GM04503 (cell line): ENCODE results near the gene MYO3B.
"Not testable (repeated sequence)": the region's sequence is repeated elsewhere in the genome, so short reads cannot be mapped to it uniquely, and the experiment has no call there.

Experiments
- DNase-seq: peaks from one replicate; pipeline ENCODE4 v3.0.0-alpha.2; 2012; ENCODE audit warnings: low read depth

The MYO3B gene

GRCh38 chr2:170339750-170340692 is 162.1 kb downstream of the MYO3B start:
- DNase-seq = no peak

GRCh38 chr2:170340693-170341068 is 162.7 kb downstream of the MYO3B start:
- no peak for DNase-seq

GRCh38 chr2:170341684-170342623 is 164.0 kb downstream of the MYO3B start:
- no peak for DNase-seq

- DNase-seq = no peak
These were observed 166.9 kb downstream of the MYO3B start for GRCh38 chr2:170344663-170345346.

GRCh38 chr2:170345607-170346006 is 167.7 kb downstream of the MYO3B start:
- DNase-seq = no peak

- not testable (repeated sequence) for DNase-seq
These were observed 171.3 kb downstream of the MYO3B start for GRCh38 chr2:170349269-170349668.

GRCh38 chr2:170350929-170351826 is 173.2 kb downstream of the MYO3B start:
- no peak for DNase-seq

GRCh38 chr2:170353723-170354122 is 175.8 kb downstream of the MYO3B start:
- DNase-seq = no peak

GRCh38 chr2:170354388-170354787 is 176.4 kb downstream of the MYO3B start:
- no peak for DNase-seq

- no peak for DNase-seq
These were observed 177.2 kb downstream of the MYO3B start for GRCh38 chr2:170354855-170355780.

GRCh38 chr2:170359466-170359865 is 181.5 kb downstream of the MYO3B start:
- no peak for DNase-seq

GRCh38 chr2:170360546-170361089 is 182.7 kb downstream of the MYO3B start:
- no peak for DNase-seq

- no peak for DNase-seq
These were observed 183.4 kb downstream of the MYO3B start for GRCh38 chr2:170361090-170361936.

GRCh38 chr2:170362313-170362870 is 184.4 kb downstream of the MYO3B start:
- DNase-seq = no peak

- DNase-seq = peak; percentile 16
These were observed 185.1 kb downstream of the MYO3B start for GRCh38 chr2:170362871-170363631.

- DNase-seq = no peak
These were observed 187.1 kb downstream of the MYO3B start for GRCh38 chr2:170365003-170365402.

- DNase-seq = no peak
These were observed 187.7 kb downstream of the MYO3B start for GRCh38 chr2:170365686-170366085.

GRCh38 chr2:170368370-170368769 is 190.4 kb downstream of the MYO3B start:
- no peak for DNase-seq
